Right lung (tissue), 5 donors: ENCODE results near the gene NRXN2. TPM values are rescaled to one million over a fixed set of nuclear protein-coding genes. Genes with fewer than 3 reads are reported as not detected.

Experiments used
- DNase-seq, 2 donors: peaks; one replicate each; pipeline ENCODE4 v3.0.0-alpha.2; 2013
- polyA plus RNA-seq, 5 donors: library from polyadenylated mRNA; unstranded; fragments of 120-200 nt; gene quantifications; one replicate each; pipeline versions ENCODE4 v1.2.1 to v1.2.3, GENCODE V29; 2013; ENCODE audit warnings: inconsistent platforms in 1 of 5, low replicate concordance in 1 of 5; ENCODE audit not compliant: insufficient read length in 5 of 5, insufficient read depth in 1 of 5

Gene NRXN2
- polyA plus RNA-seq, 5 donors = 6.3 to 18.3 (median 9.1) TPM

- DNase-seq = no peak
Observed at GRCh38 chr11:64593156-64594105, 129.6 kb downstream of the NRXN2 start.

GRCh38 chr11:64592656-64593055 is 130.3 kb downstream of the NRXN2 start:
- DNase-seq = no peak

- no peak for DNase-seq
Observed at GRCh38 chr11:64592234-64592615, 130.8 kb downstream of the NRXN2 start.

GRCh38 chr11:64591257-64592233 is 131.5 kb downstream of the NRXN2 start:
- no peak for DNase-seq

GRCh38 chr11:64590763-64591221 is 132.2 kb downstream of the NRXN2 start, which contains the start of gene SLC22A12:
SLC22A12 (plus strand) TSS chr11:64591220; CDS start chr11:64591557, 337 bp downstream.
- DNase-seq = no peak

- no peak for DNase-seq
Observed at GRCh38 chr11:64588701-64589100, 134.3 kb downstream of the NRXN2 start.

GRCh38 chr11:64586366-64586765 is 136.6 kb downstream of the NRXN2 start:
- no peak for DNase-seq

- no peak for DNase-seq
Observed at GRCh38 chr11:64585150-64585549, 137.8 kb downstream of the NRXN2 start.

- DNase-seq = no peak
Observed at GRCh38 chr11:64583296-64584262, 139.4 kb downstream of the NRXN2 start.

GRCh38 chr11:64582885-64583284 is 140.1 kb downstream of the NRXN2 start:
- DNase-seq = no peak

GRCh38 chr11:64581057-64581523 is 141.9 kb downstream of the NRXN2 start:
- no peak for DNase-seq

- DNase-seq = no peak
Observed at GRCh38 chr11:64580412-64580811, 142.6 kb downstream of the NRXN2 start.

- DNase-seq = no peak
Observed at GRCh38 chr11:64577202-64577601, 145.8 kb downstream of the NRXN2 start.

- no peak for DNase-seq
Observed at GRCh38 chr11:64572143-64572542, 150.9 kb downstream of the NRXN2 start.

- DNase-seq = no peak
Observed at GRCh38 chr11:64571410-64572091, 151.4 kb downstream of the NRXN2 start.

GRCh38 chr11:64571050-64571409 is 152.0 kb downstream of the NRXN2 start:
- no peak for DNase-seq

GRCh38 chr11:64570341-64570740 is 152.7 kb downstream of the NRXN2 start:
- DNase-seq = no peak

- no peak for DNase-seq
Observed at GRCh38 chr11:64569300-64569970, 153.6 kb downstream of the NRXN2 start.

GRCh38 chr11:64568584-64569140 is 154.3 kb downstream of the NRXN2 start:
- DNase-seq = no peak
